HG02852 (cell line): Measurements from ENCODE around the gene MRPL9.
"Not testable (repeated sequence)": the region's sequence is repeated elsewhere in the genome, so short reads cannot be mapped to it uniquely, and the experiment has no call there.

Experiments used
- ATAC-seq: cut with Tn5 transposase; IDR thresholded peaks from one replicate; pipeline ENCODE4 v1.9.1; 2021; ENCODE audit warnings: mild to moderate bottlenecking, moderate library complexity; ENCODE audit not compliant: unreplicated experiment

The MRPL9 gene

GRCh38 chr1:151787689-151788088 is 24.4 kb upstream of the MRPL9 start:
- ATAC-seq, result no peak

GRCh38 chr1:151783796-151784195 is 20.5 kb upstream of the MRPL9 start:
- ATAC-seq, result no peak

GRCh38 chr1:151782741-151783140 is 19.4 kb upstream of the MRPL9 start:
- no peak for ATAC-seq

GRCh38 chr1:151782026-151782425 is 18.7 kb upstream of the MRPL9 start:
- ATAC-seq, result not testable (repeated sequence)

- ATAC-seq, result not testable (repeated sequence)
These were observed 17.4 kb upstream of the MRPL9 start for GRCh38 chr1:151780736-151781135.

- no peak for ATAC-seq
These were observed 16.6 kb upstream of the MRPL9 start for GRCh38 chr1:151779852-151780251.

GRCh38 chr1:151777317-151777716 is 14.0 kb upstream of the MRPL9 start:
- no peak for ATAC-seq

GRCh38 chr1:151776665-151777062 is 13.4 kb upstream of the MRPL9 start:
- ATAC-seq, result no peak

- no peak for ATAC-seq
These were observed 12.8 kb upstream of the MRPL9 start for GRCh38 chr1:151775894-151776664.

- ATAC-seq, result no peak
These were observed 11.1 kb upstream of the MRPL9 start for GRCh38 chr1:151774256-151774922.

- ATAC-seq, result no peak
These were observed 10.4 kb upstream of the MRPL9 start for GRCh38 chr1:151773702-151774101.

- ATAC-seq, result not testable (repeated sequence)
These were observed 6.0 kb upstream of the MRPL9 start for GRCh38 chr1:151769270-151769669.

GRCh38 chr1:151768351-151769066 is 5.2 kb upstream of the MRPL9 start:
- not testable (repeated sequence) for ATAC-seq

GRCh38 chr1:151763990-151764389 is 694 bp upstream of the MRPL9 start:
- ATAC-seq, result no peak

GRCh38 chr1:151760597-151761385 is 2.5 kb downstream of the MRPL9 start:
- no peak for ATAC-seq

- no peak for ATAC-seq
These were observed 4.1 kb downstream of the MRPL9 start for GRCh38 chr1:151759241-151759640.

- ATAC-seq, result no peak
These were observed 7.0 kb downstream of the MRPL9 start for GRCh38 chr1:151756291-151756690.

GRCh38 chr1:151741516-151741915 is 21.8 kb downstream of the MRPL9 start:
- ATAC-seq, result no peak

- no peak for ATAC-seq
These were observed 23.5 kb downstream of the MRPL9 start for GRCh38 chr1:151739590-151740355.

- ATAC-seq, result no peak
These were observed 25.8 kb downstream of the MRPL9 start for GRCh38 chr1:151737479-151737878.
